OCI-LY7 (cell line): ENCODE measurements around the gene HAPLN2. TPM values are rescaled to one million over a fixed set of nuclear protein-coding genes. Genes with fewer than 3 reads are reported as not detected.

Experiments
- BruUV-seq: library from RNA; stranded (reverse); fragments of 400-500 nt; replicated peaks from 2 replicates; lab custom pipeline; 2021; lab: Mats Ljungman, UMichigan
- CTCF ChIA-PET: fragments of 300-600 bp; sonication (Branson Sonifier 250); formaldehyde crosslinking; loops from one replicate; lab custom pipeline; 2022; ENCODE audit warnings: antibody characterized with exemption; ENCODE audit not compliant: unreplicated experiment; lab: Charles Lee
- POLR2A ChIA-PET: fragments of 300-600 bp; sonication (Branson Sonifier 250); formaldehyde crosslinking; loops from one replicate; lab custom pipeline; 2022; ENCODE audit warnings: antibody characterized with exemption; lab: Charles Lee
- DNase-seq: peaks from one replicate; pipeline ENCODE4 v3.0.0-alpha.2; 2015; ENCODE audit warnings: low spot score
- H2AFZ ChIP-seq: fragments of 200-600 bp; sonication (generic), shearing (Covaris generic); 2 replicates; pipeline ENCODE4 v1.6.1; 2014; ENCODE audit warnings: mild to moderate bottlenecking, antibody characterized with exemption, low read length, moderate library complexity
- H3K27ac ChIP-seq: fragments of 200-600 bp; sonication (generic); 2 replicates; pipeline ENCODE4 v1.5.1; 2014; ENCODE audit warnings: mixed run types, low read depth, mild to moderate bottlenecking, moderate library complexity, low read length, inconsistent platforms; ENCODE audit not compliant: poor library complexity, severe bottlenecking
- H3K36me3 ChIP-seq: fragments of 200-600 bp; sonication (generic); 2 replicates; pipeline ENCODE4 v1.6.1; 2014; ENCODE audit warnings: mild to moderate bottlenecking, antibody characterized with exemption, low read length, moderate library complexity, mixed read lengths; ENCODE audit not compliant: insufficient read depth
- H3K4me1 ChIP-seq: fragments of 200-600 bp; sonication (generic); 2 replicates; pipeline ENCODE4 v1.5.1; 2014; ENCODE audit warnings: mild to moderate bottlenecking, low read length; ENCODE audit not compliant: insufficient read depth, poor library complexity, severe bottlenecking
- H3K4me2 ChIP-seq: fragments of 200-600 bp; sonication (generic); 2 replicates; pipeline ENCODE4 v1.6.1; 2014; ENCODE audit warnings: mild to moderate bottlenecking, low read length
- H3K4me3 ChIP-seq: fragments of 200-600 bp; sonication (generic); 2 replicates; pipeline ENCODE4 v1.5.1; 2014; ENCODE audit warnings: mild to moderate bottlenecking, low read depth, low read length; ENCODE audit not compliant: poor library complexity, severe bottlenecking
- H3K79me2 ChIP-seq: fragments of 200-600 bp; sonication (generic); 2 replicates; pipeline ENCODE4 v1.6.1; 2016; ENCODE audit warnings: low read depth, mild to moderate bottlenecking, low read length, moderate library complexity, mixed read lengths; ENCODE audit not compliant: insufficient read depth
- H3K9me2 ChIP-seq: fragments of 200-600 bp; sonication (generic); 2 replicates; pipeline ENCODE4 v1.6.1; 2016; ENCODE audit warnings: mild to moderate bottlenecking, low read length, mixed read lengths; ENCODE audit not compliant: insufficient read depth
- H3K9me3 ChIP-seq: fragments of 200-600 bp; sonication (generic); 2 replicates; pipeline ENCODE4 v1.6.1; 2014; ENCODE audit warnings: mild to moderate bottlenecking, mixed run types, low read length, mixed read lengths
- H4K20me1 ChIP-seq: fragments of 200-600 bp; sonication (generic); 2 replicates; pipeline ENCODE4 v1.6.1; 2014; ENCODE audit warnings: mild to moderate bottlenecking, antibody characterized with exemption, low read length, moderate library complexity, mixed read lengths; ENCODE audit not compliant: insufficient read depth
- EZH2phosphoT487 ChIP-seq: fragments of 200-600 bp; sonication (generic); IDR thresholded peaks from 2 replicates; pipeline ENCODE4 v1.6.1; 2018; ENCODE audit warnings: low read depth, borderline replicate concordance, mild to moderate bottlenecking, mixed run types, antibody characterized with exemption, low read length, moderate library complexity, mixed read lengths
- intact Hi-C: fragments of 100-400 bp; cut with micrococcal nuclease; formaldehyde crosslinking; loops from one replicate; pipeline ENCODE4 v1.10.0; 2022; ENCODE audit not compliant: unreplicated experiment
- total RNA-seq, 2 experiments: library from RNA; depleted of rRNA in 1 of 2; stranded (reverse); fragments of >200 nt in 1 of 2; shearing (Covaris generic) in 1 of 2; gene quantifications; 2 replicates each; pipeline ENCODE4 v1.2.3, GENCODE V29; 2014 to 2022
- TF ChIP-seq, protein P1 (sequence below): fragments of 200-600 bp; sonication (generic); conservative IDR thresholded peaks from 2 replicates; pipeline ENCODE4 v1.5.1; 2014; ENCODE audit warnings: mild to moderate bottlenecking, antibody characterized with exemption, low read length, moderate library complexity, mixed read lengths

The HAPLN2 gene
- total RNA-seq, 2 experiments from 2014 or later, result 0.41 to 1.1 TPM

DNA sequence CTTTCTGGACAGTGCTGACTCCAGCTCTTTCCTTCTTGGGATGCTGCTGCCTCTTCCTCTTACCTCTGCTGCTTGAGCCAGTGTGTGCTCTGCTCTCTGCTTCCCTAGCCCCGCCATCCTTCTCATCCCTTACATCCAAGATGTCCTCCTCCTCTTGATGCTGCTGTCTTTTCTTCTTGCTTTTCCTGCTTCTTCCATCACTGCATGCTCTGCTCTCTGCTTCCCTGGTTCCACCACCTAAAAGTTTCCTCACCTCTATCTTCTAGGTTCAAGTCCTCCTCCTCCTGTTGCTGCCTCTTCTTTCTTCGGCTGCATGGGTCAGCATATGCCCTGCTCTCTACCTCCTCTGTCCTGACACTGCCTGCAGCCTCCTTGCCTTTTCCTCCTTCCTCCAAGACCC is 24.2 kb upstream of the HAPLN2 start:
- no peak overlapping the region for H2AFZ ChIP-seq
- peaks cover 35% of the 10 kb centered on the region for H3K4me1 ChIP-seq
- TF ChIP-seq EZH2phosphoT487, result no peak
- TF ChIP-seq, protein P1, sequence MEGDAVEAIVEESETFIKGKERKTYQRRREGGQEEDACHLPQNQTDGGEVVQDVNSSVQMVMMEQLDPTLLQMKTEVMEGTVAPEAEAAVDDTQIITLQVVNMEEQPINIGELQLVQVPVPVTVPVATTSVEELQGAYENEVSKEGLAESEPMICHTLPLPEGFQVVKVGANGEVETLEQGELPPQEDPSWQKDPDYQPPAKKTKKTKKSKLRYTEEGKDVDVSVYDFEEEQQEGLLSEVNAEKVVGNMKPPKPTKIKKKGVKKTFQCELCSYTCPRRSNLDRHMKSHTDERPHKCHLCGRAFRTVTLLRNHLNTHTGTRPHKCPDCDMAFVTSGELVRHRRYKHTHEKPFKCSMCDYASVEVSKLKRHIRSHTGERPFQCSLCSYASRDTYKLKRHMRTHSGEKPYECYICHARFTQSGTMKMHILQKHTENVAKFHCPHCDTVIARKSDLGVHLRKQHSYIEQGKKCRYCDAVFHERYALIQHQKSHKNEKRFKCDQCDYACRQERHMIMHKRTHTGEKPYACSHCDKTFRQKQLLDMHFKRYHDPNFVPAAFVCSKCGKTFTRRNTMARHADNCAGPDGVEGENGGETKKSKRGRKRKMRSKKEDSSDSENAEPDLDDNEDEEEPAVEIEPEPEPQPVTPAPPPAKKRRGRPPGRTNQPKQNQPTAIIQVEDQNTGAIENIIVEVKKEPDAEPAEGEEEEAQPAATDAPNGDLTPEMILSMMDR, result no peak
- H3K9me2 ChIP-seq, result no peaks in the 10 kb centered on the region
- H3K4me3 ChIP-seq, result no peak overlapping the region
- POLR2A ChIA-PET, result no interaction called here
- peaks cover 74% of the 10 kb centered on the region for H3K36me3 ChIP-seq
- no peak for DNase-seq
- H3K9me3 ChIP-seq, result no peaks in the 10 kb centered on the region
- peaks cover 19% of the 10 kb centered on the region for H3K79me2 ChIP-seq
- H4K20me1 ChIP-seq, result no peaks in the 10 kb centered on the region
- H3K27ac ChIP-seq, result no peak overlapping the region
- no TSS peak for BruUV-seq
- CTCF ChIA-PET, result no interaction called here
- intact Hi-C loops, result no loop called here
- H3K4me2 ChIP-seq, result no peak overlapping the region

DNA sequence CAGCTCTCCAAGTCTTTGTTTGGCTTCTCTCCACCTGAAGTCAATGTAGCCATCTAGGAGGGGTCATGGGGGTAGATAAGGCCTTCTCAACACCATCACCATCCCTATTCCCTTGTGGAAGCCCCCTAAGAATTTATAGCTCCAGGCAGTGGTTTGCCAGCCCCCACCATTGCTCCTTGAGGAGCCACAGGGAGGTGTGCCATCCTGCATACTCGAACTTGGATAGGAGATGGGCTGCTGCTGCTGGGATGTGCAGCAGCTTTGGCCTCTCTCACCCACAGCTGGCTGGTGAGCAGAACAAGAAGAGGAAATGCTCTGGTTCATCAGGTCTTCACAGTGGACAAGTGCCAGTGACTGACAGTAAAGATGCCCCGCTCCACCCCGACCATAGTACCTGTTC is 22.8 kb upstream of the HAPLN2 start:
- POLR2A ChIA-PET, result interaction anchor here (0.6 kb wide), 1 partner anchor 17 kb away, joined by 4 read pairs; no protein-coding TSS in a partner anchor
- Histone ChIP-seq H3K9me2 (no peaks in the 10 kb centered on the region), H3K4me1 (peaks cover 28% of the 10 kb centered on the region), H2AFZ (no peak overlapping the region), H3K4me3 (no peak overlapping the region), H3K9me3 (no peaks in the 10 kb centered on the region), H3K4me2 (no peak overlapping the region), H3K27ac (no peak overlapping the region), H3K36me3 (peaks cover 74% of the 10 kb centered on the region), H3K79me2 (peaks cover 33% of the 10 kb centered on the region), H4K20me1 (no peaks in the 10 kb centered on the region)
- no peak for DNase-seq
- CTCF ChIA-PET, result interaction anchor here (0.5 kb wide), 1 partner anchor 111 kb away, joined by 3 read pairs; no protein-coding TSS in a partner anchor
- intact Hi-C loops, result no loop called here
- no peak for TF ChIP-seq EZH2phosphoT487
- TF ChIP-seq, protein P1, result no peak
- BruUV-seq, result no TSS peak

DNA sequence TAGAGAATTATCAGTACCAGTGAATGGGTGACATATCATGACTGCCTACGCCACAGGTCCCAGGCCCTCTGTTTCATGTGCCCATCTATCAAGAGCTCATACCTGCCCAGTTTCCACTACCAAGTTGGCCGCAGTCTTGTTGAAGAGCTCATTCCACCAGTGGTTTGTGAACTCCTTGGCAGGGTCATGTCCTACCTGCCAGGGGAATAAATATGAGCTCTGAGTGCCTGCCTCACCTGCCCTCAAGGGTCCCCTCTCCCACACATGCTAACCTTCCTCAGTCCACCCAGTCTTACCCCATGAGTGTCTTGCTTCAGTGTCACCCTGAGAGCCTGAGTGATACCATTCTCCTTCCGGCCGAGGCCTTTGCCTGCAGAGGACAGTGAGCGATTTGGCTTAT is 21.1 kb upstream of the HAPLN2 start:
- ChIA-PET POLR2A (no interaction called here), CTCF (interaction anchor here (0.5 kb wide), 1 partner anchor 24 kb away, joined by 3 read pairs; no protein-coding TSS in a partner anchor)
- no peak overlapping the region for H3K4me2 ChIP-seq
- no peak overlapping the region for H3K27ac ChIP-seq
- no peaks in the 10 kb centered on the region for H3K9me3 ChIP-seq
- H4K20me1 ChIP-seq, result no peaks in the 10 kb centered on the region
- H3K9me2 ChIP-seq, result no peaks in the 10 kb centered on the region
- no TSS peak for BruUV-seq
- H3K36me3 ChIP-seq, result peaks cover 66% of the 10 kb centered on the region
- no peak for TF ChIP-seq EZH2phosphoT487
- TF ChIP-seq, protein P1, result no peak
- no peak for DNase-seq
- H3K4me3 ChIP-seq, result no peak overlapping the region
- intact Hi-C loops, result no loop called here
- H2AFZ ChIP-seq, result no peak overlapping the region
- peaks cover 32% of the 10 kb centered on the region for H3K4me1 ChIP-seq
- peaks cover 40% of the 10 kb centered on the region for H3K79me2 ChIP-seq
